Stimulated activated CD4-positive, alpha-beta T cell treated with anti-CD3 and anti-CD28 coated beads, TNF-alpha, amount 100 ng/mL, for 1 hour (primary cell): ENCODE results near the gene FBXL17.

Experiments used
- DNase-seq, 3 donors: peaks; one replicate each; pipeline ENCODE4 v3.0.0-alpha.2; 2020; ENCODE audit warnings: low read depth in 3 of 3, low spot score in 1 of 3

The FBXL17 gene

GRCh38 chr5:108375768-108376167 is 6.1 kb downstream of the FBXL17 start:
- DNase-seq = no peak

- DNase-seq = no peak
These were observed 8.5 kb downstream of the FBXL17 start for GRCh38 chr5:108373426-108373825.

- DNase-seq = no peak
These were observed 9.5 kb downstream of the FBXL17 start for GRCh38 chr5:108372369-108372768.

- DNase-seq = no peak
These were observed 10.6 kb downstream of the FBXL17 start for GRCh38 chr5:108371263-108371662.

- DNase-seq = no peak
These were observed 12.7 kb downstream of the FBXL17 start for GRCh38 chr5:108369167-108369566.

GRCh38 chr5:108367679-108368334 is 14.1 kb downstream of the FBXL17 start:
- DNase-seq = no peak

DNA sequence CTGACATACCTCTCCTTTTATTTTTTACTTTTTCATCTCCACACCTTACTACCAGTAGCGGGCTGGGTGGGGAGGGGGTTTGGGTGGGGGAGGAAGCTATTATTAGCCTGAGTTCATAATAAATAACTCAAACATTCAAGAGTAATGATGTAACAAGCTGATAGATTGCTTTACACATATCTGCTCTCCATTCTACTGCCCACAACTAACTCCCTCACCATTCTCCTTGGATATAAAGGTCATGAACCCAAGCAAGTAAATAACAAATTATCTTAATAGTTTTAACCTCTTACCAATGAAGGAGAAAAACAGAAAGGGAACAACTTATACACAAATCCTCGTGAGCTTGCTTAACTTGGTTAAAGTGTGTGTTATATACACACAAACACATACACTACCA is 15.4 kb downstream of the FBXL17 start:
- DNase-seq = no peak

DNA sequence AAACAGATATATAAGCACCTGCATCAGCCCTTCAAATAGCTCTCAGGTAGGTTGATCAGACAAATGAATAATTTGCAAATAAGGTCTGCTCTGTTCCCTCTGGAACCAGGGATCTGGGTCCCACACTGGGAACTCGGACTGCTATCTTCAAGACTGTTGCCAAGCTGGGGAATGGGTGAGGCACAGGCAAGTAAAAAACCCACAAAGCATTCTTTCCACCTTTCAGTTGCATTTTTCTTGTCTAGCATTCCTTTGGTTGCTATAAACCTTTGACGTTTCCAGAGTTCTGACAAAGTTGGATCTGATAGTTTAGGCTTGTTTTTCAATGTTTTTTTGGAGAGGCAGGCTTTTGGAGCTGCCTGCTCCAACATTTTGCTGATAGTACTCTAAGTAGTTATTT is 20.1 kb downstream of the FBXL17 start:
- no peak for DNase-seq

DNA sequence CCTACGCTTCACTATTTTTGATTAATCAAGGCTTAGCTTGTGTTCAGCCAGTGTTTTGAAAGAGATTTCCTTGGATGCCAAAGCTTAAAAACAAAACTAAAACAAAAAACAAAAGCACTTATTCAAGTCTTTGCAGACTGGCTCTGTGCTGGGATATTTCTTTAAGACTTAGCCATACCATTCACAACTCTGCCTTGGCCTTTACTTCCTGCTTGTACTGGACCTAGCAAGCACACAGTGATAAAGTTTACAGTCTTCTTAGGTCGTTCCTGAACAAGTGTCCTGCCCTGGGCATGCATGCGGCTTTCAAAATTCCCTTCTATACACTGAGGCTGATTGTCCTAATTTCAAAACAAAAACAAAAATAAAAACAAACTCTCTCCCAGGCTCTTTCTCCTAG is 20.7 kb downstream of the FBXL17 start:
- DNase-seq = no peak

DNA sequence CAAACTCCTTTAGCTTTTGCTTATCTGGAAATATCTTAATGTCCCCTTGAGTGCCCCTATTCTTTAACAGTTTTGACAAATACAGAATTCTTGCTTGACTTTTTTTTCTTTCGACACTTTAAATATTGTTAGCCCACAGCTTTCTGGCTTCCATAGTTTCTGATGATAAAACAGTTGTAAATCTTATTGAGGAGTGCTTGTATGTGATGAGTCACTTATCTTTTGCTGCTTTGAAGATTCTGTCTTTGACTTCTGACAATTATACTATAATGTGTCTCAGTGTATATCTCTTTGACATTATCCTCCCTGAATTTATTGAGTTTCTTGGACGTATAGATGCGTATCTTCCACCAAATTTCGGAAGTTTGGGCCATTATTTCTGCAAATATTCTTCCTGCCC is 21.6 kb downstream of the FBXL17 start:
- DNase-seq = no peak

GRCh38 chr5:108356286-108356685 is 25.6 kb downstream of the FBXL17 start:
- no peak for DNase-seq

DNA sequence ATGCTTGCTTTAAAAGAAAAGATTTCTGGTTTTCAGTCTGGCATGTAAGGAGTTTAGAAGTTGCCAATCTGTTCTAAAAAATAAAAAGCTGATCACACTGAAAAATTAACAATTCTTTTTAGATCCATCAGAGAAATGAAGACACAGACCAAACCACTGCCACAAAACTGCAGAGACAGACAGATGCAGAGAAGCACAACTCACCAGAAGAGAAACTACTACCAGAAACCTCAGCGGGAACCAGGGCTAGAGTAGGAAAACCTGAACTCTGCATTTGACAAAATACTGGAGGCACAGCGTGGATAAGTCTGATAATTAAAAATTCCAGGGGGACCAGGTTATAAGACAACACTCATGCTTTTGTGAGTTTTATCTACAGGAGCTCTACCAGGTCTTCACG is 28.8 kb downstream of the FBXL17 start:
- no peak for DNase-seq

DNA sequence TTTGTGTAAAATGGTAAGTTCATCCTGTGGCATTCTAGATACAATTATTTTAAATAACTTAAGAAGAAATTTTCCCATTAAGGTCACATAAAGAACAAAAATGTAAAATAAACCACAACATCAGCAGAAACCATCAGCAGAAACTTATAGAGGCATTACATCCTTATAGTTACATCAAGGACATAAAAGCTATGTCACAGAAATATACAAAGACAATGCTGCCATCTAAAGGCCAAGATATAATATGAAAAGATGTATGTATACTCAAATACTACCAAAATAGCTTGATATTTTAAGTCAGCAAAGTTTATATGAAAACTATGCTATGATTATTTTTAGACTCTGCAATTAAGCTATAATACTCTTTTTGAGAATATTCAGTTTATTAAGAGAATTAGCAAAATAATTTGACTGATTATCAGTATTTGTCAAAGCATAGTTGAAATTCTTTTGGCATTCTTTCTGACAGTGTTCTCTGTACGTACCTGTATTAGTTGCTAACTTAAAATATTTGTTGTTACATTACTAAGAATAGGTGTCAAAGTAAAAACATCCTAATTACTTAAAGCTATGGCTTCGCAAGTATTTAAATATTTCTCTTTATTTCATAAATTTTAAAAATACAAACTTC is 36.2 kb downstream of the FBXL17 start:
- DNase-seq = no peak

DNA sequence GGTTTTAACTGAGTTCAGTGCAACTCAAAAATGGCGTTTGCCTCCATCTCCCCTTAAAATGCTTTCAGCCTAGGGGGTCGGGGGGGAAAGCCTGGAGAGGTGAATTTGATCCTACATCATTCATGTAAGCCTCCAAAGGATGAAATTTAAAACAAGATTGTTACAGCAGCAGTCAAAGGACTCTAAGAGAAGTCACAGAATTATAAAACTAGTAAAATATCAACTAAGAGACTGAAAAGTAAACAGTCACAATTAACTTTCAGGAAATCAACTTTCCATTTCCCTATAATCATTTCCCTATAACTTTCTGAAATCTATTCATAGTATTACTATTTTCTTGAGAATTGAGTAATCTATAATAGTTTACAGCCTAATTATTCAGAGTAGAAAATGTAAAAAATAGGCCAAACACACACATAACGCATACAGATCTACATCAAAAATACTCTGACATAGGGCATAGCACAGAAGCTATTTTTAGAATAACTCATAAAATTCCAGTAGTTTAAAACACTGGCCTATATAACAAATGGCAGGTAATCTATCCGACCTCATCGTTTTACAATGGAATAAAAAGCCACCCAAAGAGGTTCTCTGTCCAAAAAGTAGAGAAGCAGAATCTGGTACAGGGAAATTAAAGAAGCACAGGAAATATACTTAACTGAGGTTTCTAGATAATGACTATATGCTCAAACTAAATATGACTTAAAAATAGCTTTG is 37.6 kb downstream of the FBXL17 start:
- no peak for DNase-seq

DNA sequence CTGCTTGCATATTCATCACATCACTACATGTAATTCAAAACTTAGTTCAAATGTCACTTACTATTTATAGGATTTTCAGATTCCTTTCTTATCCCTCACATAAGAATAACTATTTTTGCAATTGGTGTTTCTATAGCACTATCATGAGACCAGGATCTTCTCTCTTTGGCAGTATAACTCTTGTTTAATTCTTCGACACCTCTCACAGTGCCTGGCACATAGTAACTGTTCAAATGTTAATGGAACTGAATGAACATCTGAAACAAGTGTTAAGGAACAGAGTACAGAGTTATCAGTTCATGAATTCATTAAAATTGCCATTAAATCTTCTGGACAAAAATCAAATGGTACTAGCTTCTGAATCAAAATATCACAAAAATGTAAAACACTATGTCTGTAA is 40.0 kb downstream of the FBXL17 start:
- no peak for DNase-seq

- no peak for DNase-seq
These were observed 41.8 kb downstream of the FBXL17 start for GRCh38 chr5:108340131-108340530.

GRCh38 chr5:108339220-108339619 is 42.7 kb downstream of the FBXL17 start:
- DNase-seq = no peak

- no peak for DNase-seq
These were observed 47.7 kb downstream of the FBXL17 start for GRCh38 chr5:108334225-108334624.

GRCh38 chr5:108326982-108327381 is 54.9 kb downstream of the FBXL17 start:
- no peak for DNase-seq

DNA sequence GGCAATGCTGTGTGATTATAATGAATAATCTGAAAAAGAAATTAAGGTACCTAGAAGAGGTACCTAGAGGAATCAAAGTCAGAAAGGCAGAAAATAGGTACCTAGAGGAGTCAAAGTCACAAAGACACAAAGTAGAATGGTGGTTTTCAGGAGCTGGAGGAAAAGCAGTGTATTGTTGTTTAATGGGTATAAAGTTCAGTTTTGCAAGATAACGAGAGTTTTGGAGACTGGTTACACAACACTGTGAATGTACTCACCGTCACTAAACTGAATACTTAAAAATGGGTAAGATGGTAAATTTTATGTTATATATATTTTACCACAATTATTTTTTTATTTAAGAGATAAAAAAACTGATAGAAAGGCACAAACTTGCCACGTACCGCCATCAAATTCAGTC is 57.0 kb downstream of the FBXL17 start:
- DNase-seq = no peak

- DNase-seq = no peak
These were observed 60.6 kb downstream of the FBXL17 start for GRCh38 chr5:108321341-108321740.

DNA sequence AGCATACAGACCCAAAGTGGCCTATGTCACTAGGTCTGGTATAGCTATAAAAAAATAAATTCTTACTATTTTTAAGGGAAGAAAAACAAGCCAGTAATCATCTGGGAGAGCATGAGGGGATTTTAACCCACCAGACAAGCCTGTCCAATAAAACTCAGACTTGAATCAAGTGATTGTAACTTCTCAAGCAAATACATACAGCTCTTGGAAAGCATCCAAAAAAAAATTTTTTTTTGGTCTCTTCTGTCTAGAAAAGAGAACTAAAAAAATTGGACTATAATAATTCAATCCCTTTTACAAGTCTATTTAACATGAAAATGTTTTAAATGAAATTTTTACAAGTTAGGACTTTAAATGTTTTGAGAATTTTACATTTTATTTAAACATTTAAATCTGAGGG is 61.7 kb downstream of the FBXL17 start:
- DNase-seq = no peak

DNA sequence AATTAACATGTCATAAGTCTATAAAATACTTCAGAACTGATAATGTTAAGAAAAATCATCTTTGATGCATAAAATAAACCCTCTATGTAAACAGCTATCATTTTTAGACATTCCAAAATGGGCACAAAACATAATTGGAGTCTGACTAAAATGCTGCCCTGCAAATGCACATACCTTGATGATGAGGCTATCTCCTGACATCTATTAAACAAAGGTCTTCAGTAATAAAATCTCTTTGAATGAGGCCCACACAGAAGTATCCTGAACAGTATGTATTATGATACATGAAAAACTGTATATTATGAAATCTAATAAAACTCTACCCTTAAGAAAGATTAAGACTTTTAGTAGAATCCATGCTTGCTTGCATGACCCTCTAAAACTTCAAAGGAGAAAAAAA is 66.1 kb downstream of the FBXL17 start:
- no peak for DNase-seq
